ENCODE measurements around the gene LEP. TPM values are rescaled to one million over a fixed set of nuclear protein-coding genes. Genes with fewer than 3 reads are reported as not detected.

Gene LEP
- polyA plus RNA-seq, 2 of the 4 experiments (the other 2 are of a cell fraction), result not detected

DNA sequence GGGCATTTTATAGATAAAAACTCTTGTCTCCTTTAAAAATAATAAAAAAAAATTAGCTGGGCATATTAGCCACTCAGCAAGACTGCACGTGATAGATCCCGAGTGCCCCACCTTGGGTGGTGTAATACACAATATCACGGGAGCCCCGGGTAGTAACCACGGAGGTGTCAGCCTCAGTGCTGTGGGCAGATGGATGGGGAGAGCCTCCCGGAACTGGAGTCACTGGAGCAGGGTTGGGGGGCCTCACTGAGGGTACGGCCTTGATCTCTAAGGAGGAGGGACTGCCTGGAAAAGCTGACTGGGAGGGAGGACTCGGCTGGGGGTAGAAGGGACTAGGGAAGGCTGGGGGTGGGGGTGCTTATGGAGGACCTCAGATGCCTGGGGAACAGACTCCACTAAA lies 12.6 kb downstream of the LEP start:
- ChIA-PET CTCF (interaction anchor here (1.2 kb wide), 1 partner anchor 44 kb away, joined by 3 read pairs; no protein-coding TSS in a partner anchor), POLR2A (no interaction called here)
- no peak for TF ChIP-seq CBX2 (IDR thresholded peaks at IDR 0.05; ENCODE audit: borderline replicate concordance, low read depth)
- TF ChIP-seq RCOR1 (IDR thresholded peaks at IDR 0.05; ENCODE audit: low read depth, low read length), result no peak
- TF ChIP-seq MYC (IDR thresholded peaks at IDR 0.05; ENCODE audit: borderline replicate concordance, low read length), result no peak
- TF ChIP-seq MAFK (IDR thresholded peaks at IDR 0.05; ENCODE audit: partially characterized antibody), result no peak
- TF ChIP-seq POLR2AphosphoS2 (conservative IDR thresholded peaks at IDR 0.05; ENCODE audit: low read length), result no peak
- no peak for TF ChIP-seq EHMT2 (IDR thresholded peaks at IDR 0.05; ENCODE audit: low read depth)
- no peak for TF ChIP-seq BHLHE40 (IDR thresholded peaks at IDR 0.05; ENCODE audit: low read depth, low read length)
- no peak for TF ChIP-seq JUNB (IDR thresholded peaks at IDR 0.05)
- no peak for TF ChIP-seq TFCP2L1 (CRISPR knock-in tag; IDR thresholded peaks at IDR 0.05)
- Histone ChIP-seq H3K4me2 (no peak overlapping the region), H3K27ac (no peak overlapping the region), H3K4me3 (no peak overlapping the region), H3K9me3 (no peaks in the 10 kb centered on the region; the same call in 2 of the 3 replicates), H3K4me1 (no peaks in the 10 kb centered on the region)
- DNase-seq (ENCODE audit: low read depth in 1 of 2, low spot score in 1 of 2) (no peak), ATAC-seq (no peak), FAIRE-seq (no peak)
- 64% methylated on average over 6 of the region's 8 CpGs for WGBS (ENCODE audit: missing lambda C conversion rate)

DNA sequence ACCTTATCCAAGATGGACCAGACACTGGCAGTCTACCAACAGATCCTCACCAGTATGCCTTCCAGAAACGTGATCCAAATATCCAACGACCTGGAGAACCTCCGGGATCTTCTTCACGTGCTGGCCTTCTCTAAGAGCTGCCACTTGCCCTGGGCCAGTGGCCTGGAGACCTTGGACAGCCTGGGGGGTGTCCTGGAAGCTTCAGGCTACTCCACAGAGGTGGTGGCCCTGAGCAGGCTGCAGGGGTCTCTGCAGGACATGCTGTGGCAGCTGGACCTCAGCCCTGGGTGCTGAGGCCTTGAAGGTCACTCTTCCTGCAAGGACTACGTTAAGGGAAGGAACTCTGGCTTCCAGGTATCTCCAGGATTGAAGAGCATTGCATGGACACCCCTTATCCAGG lies 13.4 kb downstream of the LEP start:
- H3K9me3 ChIP-seq, result no peaks in the 10 kb centered on the region; the same call in 2 of the 3 replicates
- no peak for DNase-seq (ENCODE audit: low read depth in 1 of 2, low spot score in 1 of 2)
- CTCF ChIA-PET, result interaction anchor here (1.7 kb wide), 1 partner anchor 9 kb away, joined by 4 read pairs; no protein-coding TSS in a partner anchor
- WGBS (ENCODE audit: missing lambda C conversion rate), result 13% methylated on average over 5 of the region's 5 CpGs
- H3K4me2 ChIP-seq, result no peak overlapping the region
- TF ChIP-seq MAZ (IDR thresholded peaks at IDR 0.05; ENCODE audit: borderline replicate concordance, low read depth, low read length), result no peak
- TF ChIP-seq TP53 (CRISPR knock-in tag; IDR thresholded peaks at IDR 0.05), result no peak
- TF ChIP-seq CHD4 (IDR thresholded peaks at IDR 0.05; ENCODE audit: borderline replicate concordance), result no peak
- TF ChIP-seq CEBPB (IDR thresholded peaks at IDR 0.05), result no peak
- TF ChIP-seq ZNF302 (CRISPR knock-in tag; IDR thresholded peaks at IDR 0.05), result no peak
- TF ChIP-seq EHF (CRISPR knock-in tag; IDR thresholded peaks at IDR 0.05), result no peak
- TF ChIP-seq SREBF2 (IDR thresholded peaks at IDR 0.05), result no peak
- TF ChIP-seq FOSB (CRISPR knock-in tag; IDR thresholded peaks at IDR 0.05), result no peak
- TF ChIP-seq SMC3 (IDR thresholded peaks at IDR 0.05), result no peak
- TF ChIP-seq JUN (IDR thresholded peaks at IDR 0.05), result no peak
- no peak overlapping the region for H3K4me3 ChIP-seq
- H3K27ac ChIP-seq, result no peak overlapping the region
- ATAC-seq, result no peak
- H3K4me1 ChIP-seq, result peaks cover 4% of the 10 kb centered on the region; the same call in 1 of the 3 replicates
- POLR2A ChIA-PET, result no interaction called here
- no peak for FAIRE-seq

- peaks cover 4% of the 10 kb centered on the region; the same call in 1 of the 3 replicates for H3K4me1 ChIP-seq
- no peak overlapping the region for H3K27ac ChIP-seq
- H3K4me3 ChIP-seq, result no peak overlapping the region
- no peak overlapping the region for H3K4me2 ChIP-seq
- TF ChIP-seq CBX2 (IDR thresholded peaks at IDR 0.05; ENCODE audit: borderline replicate concordance, low read depth), result no peak
- no peak for TF ChIP-seq HEYL (CRISPR knock-in tag; IDR thresholded peaks at IDR 0.05)
- TF ChIP-seq, protein P1, sequence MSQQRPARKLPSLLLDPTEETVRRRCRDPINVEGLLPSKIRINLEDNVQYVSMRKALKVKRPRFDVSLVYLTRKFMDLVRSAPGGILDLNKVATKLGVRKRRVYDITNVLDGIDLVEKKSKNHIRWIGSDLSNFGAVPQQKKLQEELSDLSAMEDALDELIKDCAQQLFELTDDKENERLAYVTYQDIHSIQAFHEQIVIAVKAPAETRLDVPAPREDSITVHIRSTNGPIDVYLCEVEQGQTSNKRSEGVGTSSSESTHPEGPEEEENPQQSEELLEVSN (IDR thresholded peaks at IDR 0.05; ENCODE audit: borderline replicate concordance, low read depth), result no peak
- TF ChIP-seq, protein P2, sequence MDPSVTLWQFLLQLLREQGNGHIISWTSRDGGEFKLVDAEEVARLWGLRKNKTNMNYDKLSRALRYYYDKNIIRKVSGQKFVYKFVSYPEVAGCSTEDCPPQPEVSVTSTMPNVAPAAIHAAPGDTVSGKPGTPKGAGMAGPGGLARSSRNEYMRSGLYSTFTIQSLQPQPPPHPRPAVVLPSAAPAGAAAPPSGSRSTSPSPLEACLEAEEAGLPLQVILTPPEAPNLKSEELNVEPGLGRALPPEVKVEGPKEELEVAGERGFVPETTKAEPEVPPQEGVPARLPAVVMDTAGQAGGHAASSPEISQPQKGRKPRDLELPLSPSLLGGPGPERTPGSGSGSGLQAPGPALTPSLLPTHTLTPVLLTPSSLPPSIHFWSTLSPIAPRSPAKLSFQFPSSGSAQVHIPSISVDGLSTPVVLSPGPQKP (IDR thresholded peaks at IDR 0.05; ENCODE audit: low read depth, low read length), result no peak
- TF ChIP-seq FOSL2 (IDR thresholded peaks at IDR 0.05), result no peak
- no peak for TF ChIP-seq FOSL2 (CRISPR knock-in tag; IDR thresholded peaks at IDR 0.05)
- TF ChIP-seq NFE2L2 (conservative IDR thresholded peaks at IDR 0.05; ENCODE audit: low read length), result no peak
- TF ChIP-seq HOXB13 (CRISPR knock-in tag; IDR thresholded peaks at IDR 0.05; ENCODE audit: low read depth), result no peak
- TF ChIP-seq CHD2 (IDR thresholded peaks at IDR 0.05; ENCODE audit: low read length, partially characterized antibody), result no peak
- no peak for TF ChIP-seq ZNF302 (CRISPR knock-in tag; IDR thresholded peaks at IDR 0.05)
- TF ChIP-seq FOSB (CRISPR knock-in tag; IDR thresholded peaks at IDR 0.05), result no peak
- no peak for TF ChIP-seq KDM1A (IDR thresholded peaks at IDR 0.05; ENCODE audit: low read depth)
- no peak for TF ChIP-seq HOXA7 (CRISPR knock-in tag; IDR thresholded peaks at IDR 0.05)
- H3K9me3 ChIP-seq, result no peaks in the 10 kb centered on the region
- DNase-seq (ENCODE audit: low read depth in 1 of 2, low spot score in 1 of 2) (no peak), FAIRE-seq (no peak), ATAC-seq (no peak)
- CTCF ChIA-PET, result interaction anchor here (1.7 kb wide), 1 partner anchor 10 kb away, joined by 4 read pairs; no protein-coding TSS in a partner anchor
- WGBS (ENCODE audit: missing lambda C conversion rate), result 39% methylated on average over 2 of the region's 2 CpGs
- POLR2A ChIA-PET, result no interaction called here
Measured at GRCh38 chr7:128255271-128255670, 14.2 kb downstream of the LEP start.

All from A549 (cell line).